WTC11 (cell line): ENCODE measurements around the gene TFB2M. TPM values are rescaled to one million over a fixed set of nuclear protein-coding genes. Genes with fewer than 3 reads are reported as not detected.

Source experiments
- ATAC-seq: fragments of 200-7000 bp; cut with Tn5 transposase; 2 replicates; pipeline ENCODE4 v1.10.0; 2021; ENCODE audit warnings: mild to moderate bottlenecking, moderate library complexity
- CTCF ChIA-PET: fragments of 300-600 bp; sonication (Branson Sonifier 250); formaldehyde crosslinking; loops from one replicate; lab custom pipeline; 2021; ENCODE audit warnings: antibody characterized with exemption; lab: Charles Lee
- POLR2A ChIA-PET: fragments of 350-600 bp; sonication (Branson Sonifier 250); formaldehyde crosslinking; loops from one replicate; lab custom pipeline; 2021; ENCODE audit warnings: antibody characterized with exemption; lab: Charles Lee
- DNase-seq: peaks from one replicate; pipeline ENCODE4 v3.0.0; 2021; ENCODE audit warnings: low spot score
- H3K27ac Mint-ChIP-seq: 2 replicates; pipeline ENCODE4 v1.8.0; 2021; ENCODE audit warnings: mixed read lengths
- H3K27me3 Mint-ChIP-seq: 2 replicates; pipeline ENCODE4 v1.8.0; 2021; ENCODE audit warnings: low read depth, mild to moderate bottlenecking, moderate library complexity, mixed read lengths
- H3K36me3 Mint-ChIP-seq: 2 replicates; pipeline ENCODE4 v1.8.0; 2021; ENCODE audit warnings: mixed read lengths
- H3K4me1 Mint-ChIP-seq: 2 replicates; pipeline ENCODE4 v1.8.0; 2022; ENCODE audit warnings: mixed read lengths
- H3K4me3 Mint-ChIP-seq: 2 replicates; pipeline ENCODE4 v1.8.0; 2021; ENCODE audit warnings: mild to moderate bottlenecking, moderate library complexity, mixed read lengths
- H3K9me3 Mint-ChIP-seq: 2 replicates; pipeline ENCODE4 v1.8.0; 2021; ENCODE audit warnings: mixed read lengths
- ELF4 ChIP-seq: sonication (generic); formaldehyde crosslinking; IDR thresholded peaks from 2 replicates; pipeline ENCODE4 v1.8.1; 2022; ENCODE audit warnings: low read depth, mild to moderate bottlenecking, moderate library complexity, missing genetic modification reagents
- GABPB1 ChIP-seq: sonication (generic); formaldehyde crosslinking; IDR thresholded peaks from 2 replicates; pipeline ENCODE4 v1.8.1; 2023; ENCODE audit warnings: mild to moderate bottlenecking, missing genetic modification reagents
- GTF2I ChIP-seq: fragments of 250-450 bp; sonication (Bioruptor Pico); conservative IDR thresholded peaks from 2 replicates; pipeline ENCODE4 v1.4.0; 2021; ENCODE audit warnings: mild to moderate bottlenecking
- KAT7 ChIP-seq: sonication (generic); formaldehyde crosslinking; IDR thresholded peaks from 2 replicates; pipeline ENCODE4 v1.8.1; 2023; ENCODE audit warnings: missing genetic modification reagents, mild to moderate bottlenecking, borderline replicate concordance
- MXD4 ChIP-seq: fragments of 250-450 bp; sonication (Bioruptor Pico); IDR thresholded peaks from 2 replicates; pipeline ENCODE4 v1.8.0; 2021; ENCODE audit warnings: mild to moderate bottlenecking, moderate library complexity, borderline replicate concordance
- TCF7 ChIP-seq: sonication (generic); formaldehyde crosslinking; IDR thresholded peaks from 2 replicates; pipeline ENCODE4 v1.8.0; 2022; ENCODE audit warnings: mild to moderate bottlenecking, low read depth, missing genetic modification reagents, moderate library complexity
- TEAD1 ChIP-seq: sonication (generic); formaldehyde crosslinking; IDR thresholded peaks from 2 replicates; pipeline ENCODE4 v1.8.0; 2022; ENCODE audit warnings: mild to moderate bottlenecking, missing genetic modification reagents
- ZBTB21 ChIP-seq: sonication (generic); formaldehyde crosslinking; IDR thresholded peaks from 2 replicates; pipeline ENCODE4 v1.8.1; 2023; ENCODE audit warnings: mild to moderate bottlenecking, missing genetic modification reagents, borderline replicate concordance
- ZNF263 ChIP-seq: sonication (generic); formaldehyde crosslinking; IDR thresholded peaks from 2 replicates; pipeline ENCODE4 v1.8.1; 2022; ENCODE audit warnings: low read depth, mild to moderate bottlenecking, moderate library complexity, missing genetic modification reagents
- ZNF423 ChIP-seq: fragments of 250-450 bp; sonication (Bioruptor Pico); IDR thresholded peaks from 2 replicates; pipeline ENCODE4 v2.1.2; 2022; ENCODE audit warnings: mild to moderate bottlenecking, moderate library complexity
- total RNA-seq: library from RNA; stranded (reverse); gene quantifications from 3 replicates; pipeline ENCODE4 v1.2.3, GENCODE V29; 2021
- TF ChIP-seq, protein P1 (sequence below): sonication (generic); formaldehyde crosslinking; IDR thresholded peaks from 2 replicates; pipeline ENCODE4 v1.8.1; 2022; ENCODE audit warnings: mild to moderate bottlenecking, missing genetic modification reagents, moderate library complexity, borderline replicate concordance
- TF ChIP-seq, protein P2 (sequence below): sonication (generic); formaldehyde crosslinking; IDR thresholded peaks from 2 replicates; pipeline ENCODE4 v1.8.0; 2022; ENCODE audit warnings: missing genetic modification reagents
- TF ChIP-seq, protein P3 (sequence below): fragments of 250-450 bp; sonication (Bioruptor Pico); conservative IDR thresholded peaks from 2 replicates; pipeline ENCODE4 v1.9.0; 2021; ENCODE audit warnings: mild to moderate bottlenecking
- TF ChIP-seq, protein P4 (sequence below): sonication (generic); formaldehyde crosslinking; IDR thresholded peaks from 2 replicates; pipeline ENCODE4 v1.8.1; 2023; ENCODE audit warnings: mild to moderate bottlenecking, missing genetic modification reagents
- TF ChIP-seq, protein P5 (sequence below): sonication (generic); formaldehyde crosslinking; IDR thresholded peaks from 2 replicates; pipeline ENCODE4 v1.8.0; 2023; ENCODE audit warnings: mild to moderate bottlenecking, missing genetic modification reagents
- TF ChIP-seq, protein P6 (sequence below): sonication (generic); formaldehyde crosslinking; IDR thresholded peaks from 2 replicates; pipeline ENCODE4 v1.8.0; 2023; ENCODE audit warnings: missing genetic modification reagents

The TFB2M gene
- total RNA-seq, 1 experiment from 2014 or later: 16.5 TPM

DNA sequence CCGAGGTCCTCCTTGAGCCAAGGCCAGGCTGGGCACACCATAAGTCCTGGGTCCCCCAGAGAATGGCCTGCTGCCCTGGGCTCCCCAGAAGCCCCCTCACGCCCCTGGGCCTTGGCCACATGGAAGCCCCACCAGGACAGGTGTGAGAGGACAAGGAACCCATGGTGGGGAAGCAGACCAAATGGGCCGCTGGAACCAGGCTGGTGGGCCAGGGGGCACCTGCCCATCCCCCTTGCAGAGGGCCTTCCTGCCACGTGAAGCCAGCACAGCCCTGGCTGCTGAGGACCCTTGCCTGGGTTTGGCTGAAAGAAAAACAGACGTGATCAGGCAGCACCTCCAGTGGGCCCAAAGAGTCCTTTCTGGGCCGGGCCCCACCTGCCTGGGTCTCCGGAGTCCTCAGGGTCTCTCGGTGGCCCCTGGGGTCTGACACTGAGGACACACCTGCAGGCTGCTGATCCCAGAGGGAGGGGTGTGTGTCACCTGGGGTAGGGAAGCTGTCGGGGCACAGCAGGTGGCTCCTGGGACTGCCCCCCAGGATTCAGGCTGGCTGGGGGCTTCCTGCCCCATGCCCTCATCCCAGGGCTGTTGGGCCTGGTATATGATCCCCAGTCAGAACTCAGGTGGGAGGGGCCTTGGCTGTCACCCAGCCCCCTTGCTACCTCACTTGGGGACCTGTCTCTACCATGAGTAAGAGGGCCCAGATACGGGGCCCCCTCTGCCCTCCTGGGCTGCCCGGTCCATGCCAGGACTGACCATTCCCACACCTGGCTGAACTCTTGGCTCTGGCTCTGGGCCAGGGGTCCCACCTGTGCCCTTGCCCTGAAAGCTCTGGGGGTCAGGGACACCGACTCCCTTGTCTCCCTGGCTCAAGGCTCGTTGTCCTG, 55.7 kb downstream of the TFB2M start:
- Mint-ChIP-seq H3K4me1 (peaks cover 10% of the 10 kb centered on the region), H3K4me3 (no peak overlapping the region), H3K27me3 (peaks cover 9% of the 10 kb centered on the region), H3K36me3 (peaks cover 7% of the 10 kb centered on the region; the same call in 1 of the 2 replicates), H3K9me3 (peaks cover 19% of the 10 kb centered on the region), H3K27ac (no peak overlapping the region)
- DNase-seq (no peak), ATAC-seq (no peak)
- TF ChIP-seq, protein P1, sequence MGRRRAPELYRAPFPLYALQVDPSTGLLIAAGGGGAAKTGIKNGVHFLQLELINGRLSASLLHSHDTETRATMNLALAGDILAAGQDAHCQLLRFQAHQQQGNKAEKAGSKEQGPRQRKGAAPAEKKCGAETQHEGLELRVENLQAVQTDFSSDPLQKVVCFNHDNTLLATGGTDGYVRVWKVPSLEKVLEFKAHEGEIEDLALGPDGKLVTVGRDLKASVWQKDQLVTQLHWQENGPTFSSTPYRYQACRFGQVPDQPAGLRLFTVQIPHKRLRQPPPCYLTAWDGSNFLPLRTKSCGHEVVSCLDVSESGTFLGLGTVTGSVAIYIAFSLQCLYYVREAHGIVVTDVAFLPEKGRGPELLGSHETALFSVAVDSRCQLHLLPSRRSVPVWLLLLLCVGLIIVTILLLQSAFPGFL (CRISPR knock-in tag): no peak
- TF ChIP-seq, protein P2, sequence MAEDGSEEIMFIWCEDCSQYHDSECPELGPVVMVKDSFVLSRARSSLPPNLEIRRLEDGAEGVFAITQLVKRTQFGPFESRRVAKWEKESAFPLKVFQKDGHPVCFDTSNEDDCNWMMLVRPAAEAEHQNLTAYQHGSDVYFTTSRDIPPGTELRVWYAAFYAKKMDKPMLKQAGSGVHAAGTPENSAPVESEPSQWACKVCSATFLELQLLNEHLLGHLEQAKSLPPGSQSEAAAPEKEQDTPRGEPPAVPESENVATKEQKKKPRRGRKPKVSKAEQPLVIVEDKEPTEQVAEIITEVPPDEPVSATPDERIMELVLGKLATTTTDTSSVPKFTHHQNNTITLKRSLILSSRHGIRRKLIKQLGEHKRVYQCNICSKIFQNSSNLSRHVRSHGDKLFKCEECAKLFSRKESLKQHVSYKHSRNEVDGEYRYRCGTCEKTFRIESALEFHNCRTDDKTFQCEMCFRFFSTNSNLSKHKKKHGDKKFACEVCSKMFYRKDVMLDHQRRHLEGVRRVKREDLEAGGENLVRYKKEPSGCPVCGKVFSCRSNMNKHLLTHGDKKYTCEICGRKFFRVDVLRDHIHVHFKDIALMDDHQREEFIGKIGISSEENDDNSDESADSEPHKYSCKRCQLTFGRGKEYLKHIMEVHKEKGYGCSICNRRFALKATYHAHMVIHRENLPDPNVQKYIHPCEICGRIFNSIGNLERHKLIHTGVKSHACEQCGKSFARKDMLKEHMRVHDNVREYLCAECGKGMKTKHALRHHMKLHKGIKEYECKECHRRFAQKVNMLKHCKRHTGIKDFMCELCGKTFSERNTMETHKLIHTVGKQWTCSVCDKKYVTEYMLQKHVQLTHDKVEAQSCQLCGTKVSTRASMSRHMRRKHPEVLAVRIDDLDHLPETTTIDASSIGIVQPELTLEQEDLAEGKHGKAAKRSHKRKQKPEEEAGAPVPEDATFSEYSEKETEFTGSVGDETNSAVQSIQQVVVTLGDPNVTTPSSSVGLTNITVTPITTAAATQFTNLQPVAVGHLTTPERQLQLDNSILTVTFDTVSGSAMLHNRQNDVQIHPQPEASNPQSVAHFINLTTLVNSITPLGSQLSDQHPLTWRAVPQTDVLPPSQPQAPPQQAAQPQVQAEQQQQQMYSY: no peak
- TF ChIP-seq GABPB1: no peak
- TF ChIP-seq TCF7 (CRISPR knock-in tag): no peak
- TF ChIP-seq ELF4 (CRISPR knock-in tag): no peak
- no peak for TF ChIP-seq ZNF263 (CRISPR knock-in tag)
- no peak for TF ChIP-seq ZBTB21 (CRISPR knock-in tag)
- TF ChIP-seq MXD4: no peak
- TF ChIP-seq, protein P3, sequence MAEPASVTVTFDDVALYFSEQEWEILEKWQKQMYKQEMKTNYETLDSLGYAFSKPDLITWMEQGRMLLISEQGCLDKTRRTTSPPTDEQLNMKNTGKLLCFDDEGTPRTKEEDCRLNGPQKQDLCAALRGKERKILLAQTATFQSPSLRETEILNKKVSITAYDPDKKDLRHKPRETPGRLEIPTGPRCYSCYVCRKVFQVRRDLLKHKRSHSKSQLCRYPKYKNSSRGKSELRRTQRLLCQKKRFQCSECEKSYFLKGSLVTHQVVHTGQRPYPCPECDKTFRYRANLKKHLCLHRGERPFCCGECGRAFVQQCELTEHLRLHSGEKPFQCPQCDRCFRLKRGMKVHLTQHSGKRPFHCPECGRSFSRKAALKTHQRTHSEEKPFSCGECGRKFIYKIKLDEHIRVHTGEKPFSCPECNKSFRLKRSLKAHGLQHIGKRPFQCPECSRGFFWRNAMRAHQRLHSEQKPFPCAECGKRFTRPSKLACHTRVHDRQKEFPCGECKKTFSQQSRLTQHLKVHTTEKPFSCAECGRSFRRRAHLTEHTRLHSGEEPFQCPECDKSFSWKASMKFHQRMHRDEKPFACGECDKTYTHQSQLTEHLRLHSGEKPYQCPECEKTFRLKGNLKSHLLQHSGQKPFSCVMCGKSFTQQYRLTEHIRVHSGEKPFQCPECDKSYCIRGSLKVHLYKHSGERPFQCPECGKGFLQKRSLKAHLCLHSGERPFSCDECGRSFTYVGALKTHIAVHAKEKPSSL: no peak
- TF ChIP-seq, protein P4, sequence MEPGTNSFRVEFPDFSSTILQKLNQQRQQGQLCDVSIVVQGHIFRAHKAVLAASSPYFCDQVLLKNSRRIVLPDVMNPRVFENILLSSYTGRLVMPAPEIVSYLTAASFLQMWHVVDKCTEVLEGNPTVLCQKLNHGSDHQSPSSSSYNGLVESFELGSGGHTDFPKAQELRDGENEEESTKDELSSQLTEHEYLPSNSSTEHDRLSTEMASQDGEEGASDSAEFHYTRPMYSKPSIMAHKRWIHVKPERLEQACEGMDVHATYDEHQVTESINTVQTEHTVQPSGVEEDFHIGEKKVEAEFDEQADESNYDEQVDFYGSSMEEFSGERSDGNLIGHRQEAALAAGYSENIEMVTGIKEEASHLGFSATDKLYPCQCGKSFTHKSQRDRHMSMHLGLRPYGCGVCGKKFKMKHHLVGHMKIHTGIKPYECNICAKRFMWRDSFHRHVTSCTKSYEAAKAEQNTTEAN (CRISPR knock-in tag): no peak
- TF ChIP-seq TEAD1 (CRISPR knock-in tag): no peak
- ChIA-PET CTCF (no interaction called here), POLR2A (no interaction called here)

DNA sequence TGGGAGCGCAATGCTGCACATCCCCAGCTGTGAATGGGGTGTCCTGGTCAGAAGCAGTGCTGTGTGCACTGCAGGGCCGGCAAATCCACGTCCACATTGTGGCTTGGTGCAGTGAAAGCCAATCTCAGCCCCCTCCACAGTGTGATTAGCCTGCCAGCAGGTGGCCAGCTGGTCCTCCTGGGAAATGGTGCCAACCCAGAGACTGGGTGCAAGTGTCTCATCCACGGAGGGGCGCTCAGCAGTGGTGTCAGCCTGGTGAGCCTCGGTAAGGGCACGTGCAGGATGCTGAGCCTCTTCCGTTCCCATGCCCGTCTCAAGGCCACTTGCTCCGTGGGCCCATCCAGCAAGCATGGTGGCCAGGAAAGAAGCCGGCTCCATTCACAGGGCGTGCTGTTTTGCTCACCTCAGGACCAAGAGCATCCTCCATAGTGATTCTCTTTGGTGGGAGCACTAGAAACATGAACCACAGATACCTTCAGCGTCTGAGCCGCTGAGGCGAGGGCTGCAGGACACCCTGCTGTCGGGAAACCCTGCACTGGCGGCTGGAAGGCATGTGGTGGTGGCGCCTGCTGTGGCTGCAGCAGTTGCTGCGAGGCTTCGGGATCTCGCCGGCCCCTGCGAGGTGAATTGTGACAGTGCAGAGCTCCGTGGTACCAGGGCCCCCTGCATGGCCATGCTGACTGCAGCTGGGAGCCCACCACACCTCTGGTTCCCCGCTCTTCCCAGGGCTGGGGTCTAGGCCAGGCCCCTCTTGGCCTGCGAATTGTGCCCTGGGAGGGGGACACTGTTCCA, 57.0 kb downstream of the TFB2M start:
- H3K36me3 Mint-ChIP-seq: no peaks in the 10 kb centered on the region
- DNase-seq (no peak), ATAC-seq (no peak)
- peaks cover 10% of the 10 kb centered on the region for H3K4me1 Mint-ChIP-seq
- CTCF ChIA-PET: no interaction called here
- no peak overlapping the region for H3K27ac Mint-ChIP-seq
- H3K27me3 Mint-ChIP-seq: peaks cover 6% of the 10 kb centered on the region; the same call in 1 of the 2 replicates
- no peak overlapping the region for H3K4me3 Mint-ChIP-seq
- peaks cover 6% of the 10 kb centered on the region for H3K9me3 Mint-ChIP-seq
- POLR2A ChIA-PET: no interaction called here
- TF ChIP-seq, protein P5, sequence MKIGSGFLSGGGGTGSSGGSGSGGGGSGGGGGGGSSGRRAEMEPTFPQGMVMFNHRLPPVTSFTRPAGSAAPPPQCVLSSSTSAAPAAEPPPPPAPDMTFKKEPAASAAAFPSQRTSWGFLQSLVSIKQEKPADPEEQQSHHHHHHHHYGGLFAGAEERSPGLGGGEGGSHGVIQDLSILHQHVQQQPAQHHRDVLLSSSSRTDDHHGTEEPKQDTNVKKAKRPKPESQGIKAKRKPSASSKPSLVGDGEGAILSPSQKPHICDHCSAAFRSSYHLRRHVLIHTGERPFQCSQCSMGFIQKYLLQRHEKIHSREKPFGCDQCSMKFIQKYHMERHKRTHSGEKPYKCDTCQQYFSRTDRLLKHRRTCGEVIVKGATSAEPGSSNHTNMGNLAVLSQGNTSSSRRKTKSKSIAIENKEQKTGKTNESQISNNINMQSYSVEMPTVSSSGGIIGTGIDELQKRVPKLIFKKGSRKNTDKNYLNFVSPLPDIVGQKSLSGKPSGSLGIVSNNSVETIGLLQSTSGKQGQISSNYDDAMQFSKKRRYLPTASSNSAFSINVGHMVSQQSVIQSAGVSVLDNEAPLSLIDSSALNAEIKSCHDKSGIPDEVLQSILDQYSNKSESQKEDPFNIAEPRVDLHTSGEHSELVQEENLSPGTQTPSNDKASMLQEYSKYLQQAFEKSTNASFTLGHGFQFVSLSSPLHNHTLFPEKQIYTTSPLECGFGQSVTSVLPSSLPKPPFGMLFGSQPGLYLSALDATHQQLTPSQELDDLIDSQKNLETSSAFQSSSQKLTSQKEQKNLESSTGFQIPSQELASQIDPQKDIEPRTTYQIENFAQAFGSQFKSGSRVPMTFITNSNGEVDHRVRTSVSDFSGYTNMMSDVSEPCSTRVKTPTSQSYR (CRISPR knock-in tag): no peak
- no peak for TF ChIP-seq GTF2I (CRISPR knock-in tag)
- no peak for TF ChIP-seq KAT7 (CRISPR knock-in tag)
- TF ChIP-seq GABPB1: no peak
- no peak for TF ChIP-seq ZNF423
- TF ChIP-seq, protein P6, sequence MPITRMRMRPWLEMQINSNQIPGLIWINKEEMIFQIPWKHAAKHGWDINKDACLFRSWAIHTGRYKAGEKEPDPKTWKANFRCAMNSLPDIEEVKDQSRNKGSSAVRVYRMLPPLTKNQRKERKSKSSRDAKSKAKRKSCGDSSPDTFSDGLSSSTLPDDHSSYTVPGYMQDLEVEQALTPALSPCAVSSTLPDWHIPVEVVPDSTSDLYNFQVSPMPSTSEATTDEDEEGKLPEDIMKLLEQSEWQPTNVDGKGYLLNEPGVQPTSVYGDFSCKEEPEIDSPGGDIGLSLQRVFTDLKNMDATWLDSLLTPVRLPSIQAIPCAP (CRISPR knock-in tag): no peak
